Body of pancreas (tissue), 4 donors: Measurements from ENCODE around the gene TENM4. TPM values are rescaled to one million over a fixed set of nuclear protein-coding genes. Genes with fewer than 3 reads are reported as not detected.
A peak's percentile ranks its signal among the peaks of the same experiment; 100 is the strongest.

Experiments
- ATAC-seq: fragments of 150-250 bp; one replicate; pipeline ENCODE4 v1.9.1; 2016
- DNase-seq, 4 donors: peaks; one replicate each; pipeline ENCODE4 v3.0.0-alpha.2; 2019
- H3K27ac ChIP-seq, 4 donors: fragments of 200-600 bp; sonication (generic); 1 replicate in 3 of 4; 2 replicates in 1 of 4; pipeline versions ENCODE4 v1.5.1 to v1.6.1; 2016 to 2019; ENCODE audit warnings: mild to moderate bottlenecking in 1 of 4, mixed read lengths in 1 of 4, moderate library complexity in 1 of 4
- H3K27me3 ChIP-seq, 2 donors: fragments of 200-600 bp; sonication (generic); one replicate each; pipeline ENCODE4 v1.6.0; 2016; ENCODE audit warnings: mild to moderate bottlenecking in 1 of 2
- H3K36me3 ChIP-seq, 2 donors: fragments of 200-600 bp; sonication (generic); replicated peaks in 1 of 2; 2 replicates each; pipeline ENCODE4 v1.5.1; 2016; ENCODE audit warnings: low read depth in 2 of 2; ENCODE audit not compliant: insufficient read depth in 1 of 2
- H3K4me1 ChIP-seq: fragments of 200-600 bp; sonication (generic); one replicate; pipeline ENCODE4 v1.6.0; 2016
- H3K4me3 ChIP-seq, 2 donors: fragments of 200-600 bp; sonication (generic); 1 replicate in 1 of 2; 2 replicates in 1 of 2; pipeline ENCODE4 v1.5.1; 2016 to 2019
- H3K9me3 ChIP-seq, 3 donors: fragments of 200-600 bp; sonication (generic); 1 replicate in 2 of 3; 2 replicates in 1 of 3; pipeline ENCODE4 v1.5.1; 2016
- POLR2A ChIP-seq, 3 donors: fragments of 450-650 bp; IDR thresholded peaks; one replicate each; pipeline ENCODE4 v1.6.1; 2016; ENCODE audit warnings: antibody characterized with exemption in 3 of 3, mild to moderate bottlenecking in 2 of 3
- WGBS, 2 donors: methylation state at CpG; one replicate each; pipeline ENCODE4 v1.1.5; 2017; 5-methylcytosine and 5-hydroxymethylcytosine counted together
- intact Hi-C: fragments of 100-400 bp; cut with DNase I; formaldehyde crosslinking; loops from one replicate; pipeline ENCODE4 v1.15.1; 2023
- total RNA-seq, 2 donors: library from RNA; depleted of rRNA; stranded (reverse); fragments of >200 nt; gene quantifications; one replicate each; pipeline ENCODE4 v1.1.0, GENCODE V29; 2016
- TF ChIP-seq, protein P1 (sequence below), 7 experiments: fragments of 450-650 bp in 4 of 7; fragments of 200-600 bp in 3 of 7; sonication (generic) in 3 of 7; IDR thresholded peaks; one replicate each; pipeline ENCODE4 v1.5.1; 2016 to 2019; ENCODE audit warnings: antibody characterized with exemption in 7 of 7

TENM4 gene
- total RNA-seq, 2 donors from 2014 or later = 0.78 to 6.6 TPM

DNA sequence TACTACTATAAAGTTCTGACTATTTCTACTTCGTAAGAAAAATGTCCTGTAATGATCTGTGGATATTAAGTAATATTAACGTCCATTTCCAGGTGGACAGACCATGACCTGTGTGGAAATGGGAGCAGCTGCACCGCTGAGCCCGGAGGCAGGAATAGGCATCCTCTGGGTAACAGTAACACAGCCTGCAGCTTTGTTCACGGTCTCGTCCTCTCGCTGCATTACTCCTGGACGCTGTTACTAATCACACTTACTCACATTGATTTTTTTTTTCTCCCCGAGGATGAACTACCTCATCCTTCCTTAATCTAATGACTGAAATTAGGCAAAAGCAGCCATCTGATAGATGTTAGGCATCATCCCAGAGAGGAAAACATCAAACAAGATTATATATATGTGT lies 520.5 kb downstream of the TENM4 start:
- no peak for TF ChIP-seq POLR2A (IDR thresholded peaks at IDR 0.05)
- TF ChIP-seq, protein P1, sequence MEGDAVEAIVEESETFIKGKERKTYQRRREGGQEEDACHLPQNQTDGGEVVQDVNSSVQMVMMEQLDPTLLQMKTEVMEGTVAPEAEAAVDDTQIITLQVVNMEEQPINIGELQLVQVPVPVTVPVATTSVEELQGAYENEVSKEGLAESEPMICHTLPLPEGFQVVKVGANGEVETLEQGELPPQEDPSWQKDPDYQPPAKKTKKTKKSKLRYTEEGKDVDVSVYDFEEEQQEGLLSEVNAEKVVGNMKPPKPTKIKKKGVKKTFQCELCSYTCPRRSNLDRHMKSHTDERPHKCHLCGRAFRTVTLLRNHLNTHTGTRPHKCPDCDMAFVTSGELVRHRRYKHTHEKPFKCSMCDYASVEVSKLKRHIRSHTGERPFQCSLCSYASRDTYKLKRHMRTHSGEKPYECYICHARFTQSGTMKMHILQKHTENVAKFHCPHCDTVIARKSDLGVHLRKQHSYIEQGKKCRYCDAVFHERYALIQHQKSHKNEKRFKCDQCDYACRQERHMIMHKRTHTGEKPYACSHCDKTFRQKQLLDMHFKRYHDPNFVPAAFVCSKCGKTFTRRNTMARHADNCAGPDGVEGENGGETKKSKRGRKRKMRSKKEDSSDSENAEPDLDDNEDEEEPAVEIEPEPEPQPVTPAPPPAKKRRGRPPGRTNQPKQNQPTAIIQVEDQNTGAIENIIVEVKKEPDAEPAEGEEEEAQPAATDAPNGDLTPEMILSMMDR (IDR thresholded peaks at IDR 0.05) = no peak
- DNase-seq (no peak), ATAC-seq (no peak)
- intact Hi-C loops = no loop called here
- Histone ChIP-seq H3K27me3 (no peaks in the 10 kb centered on the region), H3K4me1 (no peaks in the 10 kb centered on the region), H3K27ac (no peak overlapping the region), H3K9me3 (no peaks in the 10 kb centered on the region), H3K36me3 (no peaks in the 10 kb centered on the region), H3K4me3 (no peak overlapping the region)
- 44 to 45% methylated on average over 9 of the region's 9 CpGs for WGBS, 2 donors

DNA sequence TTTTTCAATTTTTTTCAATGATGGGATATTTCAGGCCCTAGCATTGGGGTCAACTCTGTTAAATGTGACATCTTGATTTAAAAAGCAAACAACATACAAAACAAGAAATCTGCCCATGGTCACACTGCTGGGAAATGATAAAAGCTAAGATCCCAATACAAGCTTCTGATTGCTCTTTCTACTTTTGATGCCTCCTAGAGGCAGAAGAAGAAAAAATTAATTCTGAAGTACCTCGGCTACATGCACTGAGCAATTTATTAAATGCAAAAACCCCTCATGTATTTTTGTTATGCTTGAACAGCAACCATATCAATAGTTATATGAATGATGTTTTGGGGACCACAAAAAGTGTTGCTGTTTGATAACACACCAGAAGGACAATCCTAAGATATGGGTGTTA lies 524.1 kb downstream of the TENM4 start:
- Histone ChIP-seq H3K36me3 (no peaks in the 10 kb centered on the region), H3K4me1 (no peaks in the 10 kb centered on the region), H3K4me3 (no peak overlapping the region), H3K9me3 (no peaks in the 10 kb centered on the region), H3K27me3 (no peaks in the 10 kb centered on the region), H3K27ac (no peak overlapping the region)
- no peak for DNase-seq
- TF ChIP-seq POLR2A (IDR thresholded peaks at IDR 0.05) = no peak
- TF ChIP-seq, protein P1 (IDR thresholded peaks at IDR 0.05) = peak in 2 of 7 experiments; percentile 18 to 19
- 58 to 61% methylated on average over 1 of the region's 1 CpG for WGBS, 2 donors
- intact Hi-C loops = no loop called here
- no peak for ATAC-seq

DNA sequence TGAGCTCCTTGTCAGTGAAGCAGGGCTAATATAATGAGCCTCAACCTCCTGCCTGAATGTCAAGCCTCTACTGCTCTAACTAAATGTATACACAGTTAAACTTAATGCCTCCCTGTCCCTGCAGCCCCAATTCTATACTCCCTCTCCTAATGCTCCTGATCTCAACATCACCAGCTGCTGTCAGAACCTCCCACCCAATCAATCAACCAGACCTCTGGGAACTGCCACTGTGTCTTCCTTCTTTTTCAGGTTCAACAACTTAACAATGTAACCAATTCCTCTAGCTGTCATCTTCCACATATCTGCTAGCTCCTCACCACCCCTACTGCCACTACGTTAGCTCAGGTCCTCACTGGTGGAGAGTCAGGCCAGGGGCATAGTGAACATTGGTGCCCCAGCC lies 526.3 kb downstream of the TENM4 start:
- DNase-seq (no peak), ATAC-seq (no peak)
- no peak overlapping the region for H3K4me3 ChIP-seq
- no peak for TF ChIP-seq POLR2A (IDR thresholded peaks at IDR 0.05)
- TF ChIP-seq, protein P1 (IDR thresholded peaks at IDR 0.05) = no peak
- intact Hi-C loops = no loop called here
- no peaks in the 10 kb centered on the region for H3K4me1 ChIP-seq
- no peaks in the 10 kb centered on the region for H3K9me3 ChIP-seq
- no peaks in the 10 kb centered on the region for H3K27me3 ChIP-seq
- no peaks in the 10 kb centered on the region for H3K36me3 ChIP-seq
- 35 to 100% methylated on average over 1 of the region's 1 CpG for WGBS, 2 donors
- no peak overlapping the region for H3K27ac ChIP-seq

DNA sequence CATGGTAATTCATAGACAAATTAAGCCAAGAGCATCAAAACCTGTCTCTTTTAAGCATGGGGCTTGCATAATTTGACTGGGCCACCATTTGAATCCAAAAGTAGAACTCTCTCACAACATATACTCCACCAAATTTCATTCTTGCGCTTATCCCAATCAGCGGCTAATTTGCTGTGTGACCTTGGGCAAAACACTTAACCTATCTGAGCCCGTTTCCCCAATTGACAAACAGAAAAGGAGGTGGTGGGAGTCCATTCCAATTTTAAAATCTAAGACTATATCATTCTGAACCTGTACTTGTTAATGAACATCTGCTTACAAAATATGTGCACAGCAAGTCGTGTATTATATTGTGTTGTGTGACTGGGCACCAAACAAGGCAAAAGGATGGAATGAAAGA lies 528.1 kb downstream of the TENM4 start:
- ATAC-seq (no peak), DNase-seq (no peak)
- 68 to 77% methylated on average over 4 of the region's 4 CpGs for WGBS, 2 donors
- no peaks in the 10 kb centered on the region for H3K36me3 ChIP-seq
- no peaks in the 10 kb centered on the region for H3K9me3 ChIP-seq
- H3K27ac ChIP-seq = no peak overlapping the region
- intact Hi-C loops = no loop called here
- TF ChIP-seq POLR2A (IDR thresholded peaks at IDR 0.05) = no peak
- TF ChIP-seq, protein P1 (IDR thresholded peaks at IDR 0.05) = no peak
- peaks cover 4% of the 10 kb centered on the region for H3K4me1 ChIP-seq
- no peaks in the 10 kb centered on the region for H3K27me3 ChIP-seq
- no peak overlapping the region for H3K4me3 ChIP-seq

DNA sequence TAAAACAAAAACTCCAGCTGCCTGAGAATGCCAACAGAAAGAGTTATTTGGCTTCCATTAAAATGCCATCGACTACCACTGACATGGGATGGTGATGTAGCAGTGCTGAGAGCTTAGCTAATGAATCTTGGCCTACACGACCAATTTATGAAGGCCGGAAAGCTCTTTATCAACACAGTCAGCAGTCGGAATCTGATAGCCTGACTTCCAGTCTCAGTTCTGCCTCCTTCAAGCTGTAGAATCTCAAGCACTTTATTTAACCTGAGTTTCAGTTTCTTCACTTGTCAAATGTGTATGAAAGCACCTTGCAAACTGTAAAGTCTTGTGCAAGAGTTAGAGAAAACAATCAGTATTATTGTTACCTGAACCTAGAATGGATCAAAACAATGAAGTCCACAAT lies 530.5 kb downstream of the TENM4 start:
- 49 to 51% methylated on average over 4 of the region's 4 CpGs for WGBS, 2 donors
- ATAC-seq (no peak), DNase-seq (no peak)
- Histone ChIP-seq H3K36me3 (no peaks in the 10 kb centered on the region), H3K9me3 (no peaks in the 10 kb centered on the region), H3K27me3 (no peaks in the 10 kb centered on the region), H3K4me3 (no peak overlapping the region), H3K4me1 (peaks cover 8% of the 10 kb centered on the region), H3K27ac (no peak overlapping the region)
- no peak for TF ChIP-seq POLR2A (IDR thresholded peaks at IDR 0.05)
- TF ChIP-seq, protein P1 (IDR thresholded peaks at IDR 0.05) = no peak
- intact Hi-C loops = no loop called here
